ENCODE measurements around the gene NFATC2. TPM values are rescaled to one million over a fixed set of nuclear protein-coding genes. Genes with fewer than 3 reads are reported as not detected.
A peak's percentile ranks its signal among the peaks of the same experiment; 100 is the strongest.

NFATC2 gene
- total RNA-seq, 1 donor from 2014 or later, result 4.8 TPM

DNA sequence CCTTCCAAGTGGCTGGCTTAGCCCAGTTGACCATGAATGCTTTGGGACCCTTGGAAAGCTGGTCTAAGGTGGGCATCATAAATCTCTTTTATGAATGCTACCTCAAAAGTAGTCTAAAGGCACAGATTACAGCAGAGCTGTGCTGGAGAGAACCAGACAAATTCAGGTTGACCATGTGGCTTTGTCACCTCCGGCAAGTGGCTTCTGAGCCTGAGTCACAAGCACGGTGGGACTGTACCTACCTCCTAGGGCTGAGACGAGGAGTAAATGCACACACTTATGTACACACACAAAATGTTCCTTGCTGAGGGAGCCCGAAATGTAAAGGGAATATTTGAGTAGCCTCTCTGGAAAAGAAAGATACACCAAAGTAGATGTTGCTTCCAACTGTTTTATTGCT, 155.9 kb downstream of the NFATC2 start:
- DNase-seq (ENCODE audit: extremely low spot score, unreplicated experiment), result no peak
- peaks cover 11% of the 10 kb centered on the region for H3K4me1 Mint-ChIP-seq (ENCODE audit: unreplicated experiment)
- H3K36me3 Mint-ChIP-seq, result no peaks in the 10 kb centered on the region
- H3K4me3 Mint-ChIP-seq, result no peak overlapping the region
- TF ChIP-seq, protein P1, sequence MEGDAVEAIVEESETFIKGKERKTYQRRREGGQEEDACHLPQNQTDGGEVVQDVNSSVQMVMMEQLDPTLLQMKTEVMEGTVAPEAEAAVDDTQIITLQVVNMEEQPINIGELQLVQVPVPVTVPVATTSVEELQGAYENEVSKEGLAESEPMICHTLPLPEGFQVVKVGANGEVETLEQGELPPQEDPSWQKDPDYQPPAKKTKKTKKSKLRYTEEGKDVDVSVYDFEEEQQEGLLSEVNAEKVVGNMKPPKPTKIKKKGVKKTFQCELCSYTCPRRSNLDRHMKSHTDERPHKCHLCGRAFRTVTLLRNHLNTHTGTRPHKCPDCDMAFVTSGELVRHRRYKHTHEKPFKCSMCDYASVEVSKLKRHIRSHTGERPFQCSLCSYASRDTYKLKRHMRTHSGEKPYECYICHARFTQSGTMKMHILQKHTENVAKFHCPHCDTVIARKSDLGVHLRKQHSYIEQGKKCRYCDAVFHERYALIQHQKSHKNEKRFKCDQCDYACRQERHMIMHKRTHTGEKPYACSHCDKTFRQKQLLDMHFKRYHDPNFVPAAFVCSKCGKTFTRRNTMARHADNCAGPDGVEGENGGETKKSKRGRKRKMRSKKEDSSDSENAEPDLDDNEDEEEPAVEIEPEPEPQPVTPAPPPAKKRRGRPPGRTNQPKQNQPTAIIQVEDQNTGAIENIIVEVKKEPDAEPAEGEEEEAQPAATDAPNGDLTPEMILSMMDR (conservative IDR thresholded peaks at IDR 0.05), result no peak
- no peak overlapping the region for H3K27ac Mint-ChIP-seq
- H3K27me3 Mint-ChIP-seq, result no peaks in the 10 kb centered on the region
- no peaks in the 10 kb centered on the region for H3K9me3 Mint-ChIP-seq

DNA sequence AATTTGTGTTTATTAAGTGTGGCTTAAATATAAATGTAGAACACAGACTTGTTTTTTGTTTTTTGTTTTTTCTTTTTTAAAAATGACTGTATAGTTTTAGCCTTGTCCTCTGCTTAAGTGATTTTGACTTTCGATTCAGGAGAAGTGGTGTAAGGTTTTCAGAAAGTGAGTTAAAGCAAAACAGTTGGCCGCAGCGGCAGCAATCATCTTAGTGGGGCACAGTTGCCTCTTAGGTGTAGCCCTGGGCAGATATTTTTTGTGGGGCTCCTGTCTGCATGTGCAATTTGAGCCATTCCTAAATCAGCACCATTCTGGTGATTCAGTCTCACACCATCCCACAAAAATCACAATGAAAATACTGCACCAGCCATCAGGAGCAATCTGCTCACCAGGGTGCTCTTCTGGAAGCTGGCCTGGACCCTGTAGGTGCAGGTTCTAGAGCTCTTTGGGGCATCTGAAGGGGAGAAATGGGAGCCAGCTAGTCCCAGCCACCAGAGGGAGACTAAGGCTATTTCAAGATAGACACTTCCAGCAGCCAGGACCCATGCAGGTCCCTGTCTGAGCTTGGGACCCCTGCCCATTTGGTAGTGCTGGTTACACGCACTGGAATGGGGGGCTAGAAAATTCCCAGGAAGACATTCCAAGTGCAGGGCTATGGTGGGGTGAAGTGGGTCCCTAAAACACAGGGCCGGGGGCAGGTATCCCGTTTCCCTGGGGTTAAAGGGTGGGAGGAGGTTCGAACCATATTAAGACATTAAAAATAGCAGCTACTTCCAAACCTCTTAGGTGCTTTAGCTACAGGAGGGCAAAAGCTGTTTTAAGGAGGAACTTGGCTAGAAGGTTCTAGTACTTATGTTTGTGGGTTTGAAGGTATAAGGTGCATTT, 156.6 kb downstream of the NFATC2 start:
- TF ChIP-seq, protein P1 (conservative IDR thresholded peaks at IDR 0.05), result peak; percentile 65
- no peaks in the 10 kb centered on the region for H3K9me3 Mint-ChIP-seq
- H3K27ac Mint-ChIP-seq, result no peak overlapping the region
- H3K36me3 Mint-ChIP-seq, result no peaks in the 10 kb centered on the region
- H3K27me3 Mint-ChIP-seq, result no peaks in the 10 kb centered on the region
- peaks cover 11% of the 10 kb centered on the region for H3K4me1 Mint-ChIP-seq (ENCODE audit: unreplicated experiment)
- no peak overlapping the region for H3K4me3 Mint-ChIP-seq
- DNase-seq (ENCODE audit: extremely low spot score, unreplicated experiment), result no peak

DNA sequence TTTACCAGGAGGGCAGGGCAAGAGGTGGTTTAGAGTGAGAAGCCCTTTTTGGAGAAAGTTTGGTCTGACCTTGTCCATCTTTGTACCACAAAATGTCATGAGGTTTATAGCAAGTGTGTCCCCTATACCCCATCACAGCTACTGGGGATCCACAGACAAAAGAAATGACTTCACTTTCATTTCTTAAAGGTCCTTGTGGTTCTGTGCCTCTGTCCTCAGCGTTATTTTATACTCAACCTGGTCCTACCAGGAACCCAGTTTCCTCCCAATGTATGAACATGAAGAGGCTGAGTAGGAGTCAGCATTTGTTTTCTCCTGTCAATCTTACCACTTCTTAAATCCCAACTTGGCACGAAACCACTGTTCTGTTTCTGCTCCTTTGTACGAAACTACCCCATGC, 157.6 kb downstream of the NFATC2 start:
- H3K4me1 Mint-ChIP-seq (ENCODE audit: unreplicated experiment), result peaks cover 11% of the 10 kb centered on the region
- H3K4me3 Mint-ChIP-seq, result no peak overlapping the region
- TF ChIP-seq, protein P1 (conservative IDR thresholded peaks at IDR 0.05), result no peak
- no peak overlapping the region for H3K27ac Mint-ChIP-seq
- no peaks in the 10 kb centered on the region for H3K27me3 Mint-ChIP-seq
- no peaks in the 10 kb centered on the region for H3K9me3 Mint-ChIP-seq
- no peaks in the 10 kb centered on the region for H3K36me3 Mint-ChIP-seq
- no peak for DNase-seq (ENCODE audit: extremely low spot score, unreplicated experiment)

DNA sequence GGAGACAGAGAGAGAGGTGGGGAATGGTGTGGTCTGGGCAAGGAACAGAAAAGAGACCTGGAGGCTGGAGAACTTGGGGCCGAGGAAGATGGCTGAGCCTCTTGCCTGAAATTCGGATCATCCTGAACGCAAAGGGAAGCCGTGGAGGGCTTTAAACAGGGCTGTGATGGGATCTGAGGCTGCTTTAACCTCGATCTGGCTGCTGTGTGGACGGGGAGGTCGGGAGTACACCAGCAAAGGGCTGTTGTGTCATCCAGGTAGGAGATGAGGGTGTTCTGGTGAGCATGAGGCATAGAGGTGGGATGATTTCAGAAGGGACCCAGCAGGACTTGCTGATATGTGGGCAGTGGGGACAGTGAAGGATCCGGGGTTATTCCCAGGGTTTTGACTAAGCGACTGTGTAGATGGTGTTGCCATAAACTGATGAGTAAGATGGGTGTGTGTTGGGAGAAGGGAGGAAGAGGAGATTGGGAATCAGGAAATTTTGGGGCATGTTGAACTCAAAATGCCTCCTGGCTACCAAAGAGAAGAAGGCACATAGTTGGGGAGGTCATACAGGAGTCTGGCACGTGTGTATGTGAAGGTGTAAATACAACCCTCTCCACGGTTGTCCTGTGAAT, 158.5 kb downstream of the NFATC2 start:
- Mint-ChIP-seq H3K36me3 (no peaks in the 10 kb centered on the region), H3K4me3 (no peak overlapping the region), H3K4me1 (ENCODE audit: unreplicated experiment) (peaks cover 11% of the 10 kb centered on the region), H3K27me3 (no peaks in the 10 kb centered on the region), H3K9me3 (no peaks in the 10 kb centered on the region), H3K27ac (no peak overlapping the region)
- TF ChIP-seq, protein P1 (conservative IDR thresholded peaks at IDR 0.05), result no peak
- no peak for DNase-seq (ENCODE audit: extremely low spot score, unreplicated experiment)

DNA sequence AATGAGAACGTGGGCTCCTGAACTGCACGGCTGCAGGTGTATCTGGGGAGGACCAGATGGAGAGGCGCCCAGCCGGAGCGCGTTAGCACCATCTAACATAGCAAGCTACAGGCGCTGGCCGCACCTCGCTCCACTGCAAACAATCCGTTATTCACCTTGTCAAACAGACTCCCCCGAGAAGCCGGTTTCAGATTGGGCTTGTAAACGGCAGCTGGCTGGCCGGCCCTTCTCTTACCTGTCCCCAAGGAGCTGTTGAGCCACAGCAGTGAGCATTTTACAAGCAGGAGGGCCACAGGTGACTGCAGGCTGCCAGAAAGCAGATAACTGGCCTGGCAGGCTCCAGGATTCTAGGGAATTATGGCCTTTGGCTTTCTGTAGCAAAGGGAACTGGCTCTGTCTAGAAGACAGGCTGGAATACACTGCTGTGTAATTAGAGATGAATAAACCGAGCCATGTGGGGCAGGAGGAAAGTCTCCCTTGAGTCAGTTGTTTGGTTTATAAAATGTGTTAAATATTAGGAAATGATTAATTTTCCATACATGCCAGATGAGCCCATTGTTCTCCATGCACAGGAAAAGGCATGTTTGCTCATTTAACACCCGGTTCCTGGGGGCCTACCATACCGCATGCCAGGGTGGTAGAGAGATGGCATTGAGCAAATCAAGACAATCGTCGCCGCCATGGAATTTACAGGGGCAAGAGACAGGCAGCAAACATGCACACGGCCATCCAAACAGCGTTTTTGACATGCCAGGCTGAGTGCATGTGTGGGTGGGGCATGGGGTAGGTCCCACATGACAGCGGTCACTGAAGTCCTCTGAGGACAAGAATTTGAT, 159.3 kb downstream of the NFATC2 start:
- H3K27ac Mint-ChIP-seq, result peak overlapping the region; percentile 26
- H3K4me3 Mint-ChIP-seq, result no peak overlapping the region
- TF ChIP-seq, protein P1 (conservative IDR thresholded peaks at IDR 0.05), result no peak
- H3K9me3 Mint-ChIP-seq, result no peaks in the 10 kb centered on the region
- no peak for DNase-seq (ENCODE audit: extremely low spot score, unreplicated experiment)
- H3K4me1 Mint-ChIP-seq (ENCODE audit: unreplicated experiment), result peaks cover 11% of the 10 kb centered on the region
- no peaks in the 10 kb centered on the region for H3K27me3 Mint-ChIP-seq
- no peaks in the 10 kb centered on the region for H3K36me3 Mint-ChIP-seq
